Activated CD4-positive, alpha-beta memory T cell treated with anti-CD3 and anti-CD28 coated beads for 36 hours (primary cell): ENCODE results near the gene FAM169A. TPM values are rescaled to one million over a fixed set of nuclear protein-coding genes. Genes with fewer than 3 reads are reported as not detected.
A peak's percentile ranks its signal among the peaks of the same experiment; 100 is the strongest.
"Not testable (repeated sequence)": the region's sequence is repeated elsewhere in the genome, so short reads cannot be mapped to it uniquely, and the experiment has no call there.

Source experiments
- CTCF ChIA-PET: fragments of 350-600 bp; sonication (Branson Sonifier 250); formaldehyde crosslinking; loops from one replicate; lab custom pipeline; 2021; ENCODE audit warnings: antibody characterized with exemption, inconsistent platforms; lab: Charles Lee
- POLR2A ChIA-PET: fragments of 350-600 bp; sonication (Branson Sonifier 250); formaldehyde crosslinking; loops from one replicate; lab custom pipeline; 2021; ENCODE audit warnings: antibody characterized with exemption; lab: Charles Lee
- DNase-seq: peaks from one replicate; pipeline ENCODE4 v3.0.0-alpha.2; 2020
- H3K27ac Mint-ChIP-seq: one replicate; pipeline ENCODE4 v1.8.0; 2021; ENCODE audit warnings: mixed read lengths
- H3K27me3 Mint-ChIP-seq: one replicate; pipeline ENCODE4 v1.8.0; 2021; ENCODE audit warnings: mixed read lengths
- H3K36me3 Mint-ChIP-seq: one replicate; pipeline ENCODE4 v1.8.0; 2021; ENCODE audit warnings: mixed read lengths
- H3K4me1 Mint-ChIP-seq: one replicate; pipeline ENCODE4 v1.8.0; 2021; ENCODE audit warnings: low read depth, mixed read lengths
- H3K4me3 Mint-ChIP-seq: one replicate; pipeline ENCODE4 v1.8.0; 2021; ENCODE audit warnings: mild to moderate bottlenecking, mixed read lengths
- H3K9me3 Mint-ChIP-seq: one replicate; pipeline ENCODE4 v1.8.0; 2021; ENCODE audit warnings: mixed read lengths
- intact Hi-C: fragments of 100-400 bp; cut with micrococcal nuclease; formaldehyde crosslinking; loops from one replicate; pipeline ENCODE4 v1.15.1; 2023
- total RNA-seq, 2 experiments: library from RNA; stranded (reverse); gene quantifications; one replicate each; pipeline ENCODE4 v1.2.3, GENCODE V29; 2021

FAM169A gene
- total RNA-seq, 2 experiments from 2014 or later, result 9.0 to 10.4 TPM

DNA sequence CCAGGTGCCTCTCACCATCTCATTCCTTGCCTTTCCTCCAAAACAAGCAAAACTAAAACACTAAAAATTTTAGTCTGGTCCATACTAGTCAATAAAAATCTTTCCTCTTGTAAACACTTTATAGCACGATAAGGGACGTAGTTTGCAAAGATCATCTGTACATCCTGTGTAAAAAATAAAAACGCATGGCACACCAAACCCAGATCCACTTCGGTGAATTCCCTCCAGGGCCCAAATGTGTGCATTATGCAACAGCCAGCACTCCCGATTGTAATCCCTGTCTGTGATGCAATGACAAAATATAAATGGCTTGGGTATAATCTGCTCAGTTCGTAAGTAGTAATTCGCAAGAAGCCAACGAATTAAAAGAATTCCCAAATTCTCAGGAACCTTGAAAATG lies 1.4 kb downstream of the FAM169A start:
- Mint-ChIP-seq H3K27ac (no peak overlapping the region), H3K9me3 (no peaks in the 10 kb centered on the region), H3K36me3 (no peaks in the 10 kb centered on the region), H3K4me1 (peaks cover 23% of the 10 kb centered on the region), H3K4me3 (peak overlapping the region; percentile 84), H3K27me3 (peaks cover 3% of the 10 kb centered on the region)
- POLR2A ChIA-PET, result no interaction called here
- intact Hi-C loops, result loop anchor here (5.0 to 10.0 kb wide), 2 partner anchors 98 to 190 kb away; partner anchors contain the start of genes GCNT4, GFM2 and NSA2
- CTCF ChIA-PET, result no interaction called here
- DNase-seq, result no peak

DNA sequence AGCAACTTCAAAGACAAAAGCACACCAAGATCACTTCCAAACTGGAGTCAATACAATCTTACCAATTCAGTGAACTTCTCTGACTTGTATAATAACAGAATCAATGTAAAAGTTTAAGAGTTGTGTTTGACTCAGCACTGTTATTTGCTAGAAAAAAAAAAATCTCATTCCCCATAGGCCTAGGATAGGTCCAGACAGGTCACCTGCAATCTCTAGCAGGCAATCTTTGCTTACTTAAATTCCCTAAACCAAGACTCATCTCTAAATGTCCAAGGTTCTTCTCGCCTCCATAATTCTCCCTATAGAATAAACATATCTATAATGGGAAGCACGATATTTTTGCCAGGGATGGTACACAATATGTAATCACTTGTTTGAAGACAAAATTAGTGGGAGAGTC lies 2.5 kb downstream of the FAM169A start:
- H3K9me3 Mint-ChIP-seq, result no peaks in the 10 kb centered on the region
- POLR2A ChIA-PET, result no interaction called here
- H3K4me3 Mint-ChIP-seq, result no peak overlapping the region
- peaks cover 3% of the 10 kb centered on the region for H3K27me3 Mint-ChIP-seq
- no peak for DNase-seq
- no peak overlapping the region for H3K27ac Mint-ChIP-seq
- no peaks in the 10 kb centered on the region for H3K36me3 Mint-ChIP-seq
- CTCF ChIA-PET, result no interaction called here
- intact Hi-C loops, result loop anchor here (10.0 kb wide), 1 partner anchor 191 kb away; the partner anchor contains the start of gene GCNT4
- peaks cover 23% of the 10 kb centered on the region for H3K4me1 Mint-ChIP-seq

DNA sequence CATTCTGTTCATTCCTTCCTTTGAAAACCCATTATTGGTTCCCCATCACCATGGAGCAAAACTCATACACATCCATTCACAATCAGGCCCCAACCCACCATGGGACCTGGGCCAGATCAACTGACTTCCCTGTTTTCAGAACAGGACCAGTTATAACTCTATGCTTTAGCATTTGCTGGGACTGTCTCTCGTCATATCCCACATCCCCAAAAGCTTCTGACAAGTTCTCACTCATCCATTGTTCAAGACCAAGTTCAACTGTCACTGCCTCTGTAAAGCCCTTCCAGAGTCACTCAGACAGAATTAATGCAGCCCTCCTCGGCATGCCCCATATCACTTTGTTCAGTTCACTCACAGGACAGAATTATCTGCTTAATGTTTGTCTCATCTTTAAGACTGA lies 4.0 kb downstream of the FAM169A start:
- POLR2A ChIA-PET, result no interaction called here
- H3K27ac Mint-ChIP-seq, result no peak overlapping the region
- peaks cover 3% of the 10 kb centered on the region for H3K27me3 Mint-ChIP-seq
- H3K4me3 Mint-ChIP-seq, result no peak overlapping the region
- DNase-seq, result no peak
- CTCF ChIA-PET, result no interaction called here
- H3K4me1 Mint-ChIP-seq, result peaks cover 23% of the 10 kb centered on the region
- H3K36me3 Mint-ChIP-seq, result no peaks in the 10 kb centered on the region
- no peaks in the 10 kb centered on the region for H3K9me3 Mint-ChIP-seq
- intact Hi-C loops, result loop anchor here (10.0 kb wide), 1 partner anchor 193 kb away; the partner anchor contains the start of gene GCNT4

DNA sequence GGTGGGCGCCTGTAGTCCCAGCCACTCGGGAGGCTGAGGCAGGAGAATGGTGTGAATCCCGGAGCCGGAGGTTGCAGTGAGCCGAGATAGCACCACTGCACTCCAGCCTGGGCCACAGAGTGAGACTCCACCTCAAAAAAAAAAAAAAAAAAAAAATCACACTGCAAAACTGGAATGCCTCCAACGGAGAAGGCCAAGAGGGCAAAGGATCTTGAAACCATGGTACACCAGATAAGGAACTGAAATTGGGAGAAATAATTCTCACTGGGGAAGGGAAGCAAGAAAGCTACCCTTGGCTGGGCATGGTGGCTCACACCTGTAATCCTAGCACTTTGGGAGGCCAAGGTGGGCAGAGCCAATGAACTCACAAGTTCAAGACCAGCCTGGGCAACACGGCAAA lies 9.2 kb downstream of the FAM169A start:
- intact Hi-C loops, H3K4me1 Mint-ChIP-seq, H3K27me3 Mint-ChIP-seq, H3K27ac Mint-ChIP-seq, CTCF ChIA-PET, DNase-seq, H3K9me3 Mint-ChIP-seq, H3K36me3 Mint-ChIP-seq, POLR2A ChIA-PET, H3K4me3 Mint-ChIP-seq: not testable (repeated sequence)

DNA sequence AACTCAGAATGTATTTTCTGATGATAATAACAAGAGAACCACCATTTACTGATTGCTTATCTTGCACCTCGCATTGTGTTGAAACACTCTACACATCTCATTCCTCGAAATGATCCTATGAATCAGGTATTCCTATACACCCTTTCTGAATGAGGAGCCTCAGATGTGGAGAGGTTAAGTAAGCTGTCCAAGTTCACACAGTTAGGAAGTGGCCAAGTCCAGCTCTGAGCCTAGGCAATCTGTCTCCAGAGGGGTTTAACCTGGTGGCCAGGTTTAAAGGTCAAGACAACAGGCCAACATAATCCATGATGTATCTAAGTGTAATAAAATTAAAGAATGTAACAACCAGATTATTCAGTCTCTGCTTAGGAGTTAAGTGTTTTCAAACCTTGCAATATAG lies 12.9 kb downstream of the FAM169A start:
- DNase-seq, result no peak
- H3K4me3 Mint-ChIP-seq, result no peak overlapping the region
- ChIA-PET CTCF (no interaction called here), POLR2A (no interaction called here)
- H3K36me3 Mint-ChIP-seq, result peaks cover 2% of the 10 kb centered on the region
- intact Hi-C loops, result no loop called here
- H3K27ac Mint-ChIP-seq, result no peak overlapping the region
- H3K27me3 Mint-ChIP-seq, result no peaks in the 10 kb centered on the region
- peaks cover 8% of the 10 kb centered on the region for H3K9me3 Mint-ChIP-seq
- H3K4me1 Mint-ChIP-seq, result peaks cover 22% of the 10 kb centered on the region

DNA sequence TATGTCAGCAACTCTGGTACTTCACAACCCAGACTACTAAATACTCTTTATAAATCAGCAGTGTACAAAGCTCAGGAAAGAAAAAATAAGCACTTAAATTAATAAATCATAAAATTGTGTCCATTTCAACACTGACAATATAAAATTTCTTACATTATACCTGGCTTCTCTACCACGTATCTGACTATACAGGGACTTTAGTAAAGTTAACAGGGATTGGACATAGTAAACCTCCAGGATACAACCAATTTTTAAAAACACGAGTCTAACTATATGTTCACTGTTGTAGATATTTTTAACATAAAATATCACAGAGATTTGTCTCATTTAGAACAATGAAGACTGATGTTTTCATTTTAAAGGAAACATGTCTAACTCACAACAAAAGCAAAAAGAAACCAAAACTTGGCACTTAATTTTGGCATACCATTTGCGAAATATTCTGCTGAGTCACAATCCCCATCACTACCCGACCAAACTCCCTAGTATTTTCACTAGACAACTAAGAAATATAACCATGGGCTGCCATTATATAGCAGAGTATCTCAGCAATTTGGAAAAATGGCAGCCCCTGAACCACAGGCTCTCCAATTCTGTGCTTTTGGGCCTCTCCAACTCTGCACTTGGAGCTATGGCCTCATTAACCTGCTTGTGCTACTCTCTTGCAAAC lies 14.4 kb downstream of the FAM169A start:
- no peak for DNase-seq
- intact Hi-C loops, result no loop called here
- CTCF ChIA-PET, result no interaction called here
- H3K27me3 Mint-ChIP-seq, result no peaks in the 10 kb centered on the region
- H3K9me3 Mint-ChIP-seq, result peaks cover 8% of the 10 kb centered on the region
- H3K4me1 Mint-ChIP-seq, result peaks cover 22% of the 10 kb centered on the region
- POLR2A ChIA-PET, result no interaction called here
- H3K36me3 Mint-ChIP-seq, result peaks cover 2% of the 10 kb centered on the region
- peak overlapping the region; percentile 41 for H3K4me3 Mint-ChIP-seq
- H3K27ac Mint-ChIP-seq, result peak overlapping the region; percentile 31

DNA sequence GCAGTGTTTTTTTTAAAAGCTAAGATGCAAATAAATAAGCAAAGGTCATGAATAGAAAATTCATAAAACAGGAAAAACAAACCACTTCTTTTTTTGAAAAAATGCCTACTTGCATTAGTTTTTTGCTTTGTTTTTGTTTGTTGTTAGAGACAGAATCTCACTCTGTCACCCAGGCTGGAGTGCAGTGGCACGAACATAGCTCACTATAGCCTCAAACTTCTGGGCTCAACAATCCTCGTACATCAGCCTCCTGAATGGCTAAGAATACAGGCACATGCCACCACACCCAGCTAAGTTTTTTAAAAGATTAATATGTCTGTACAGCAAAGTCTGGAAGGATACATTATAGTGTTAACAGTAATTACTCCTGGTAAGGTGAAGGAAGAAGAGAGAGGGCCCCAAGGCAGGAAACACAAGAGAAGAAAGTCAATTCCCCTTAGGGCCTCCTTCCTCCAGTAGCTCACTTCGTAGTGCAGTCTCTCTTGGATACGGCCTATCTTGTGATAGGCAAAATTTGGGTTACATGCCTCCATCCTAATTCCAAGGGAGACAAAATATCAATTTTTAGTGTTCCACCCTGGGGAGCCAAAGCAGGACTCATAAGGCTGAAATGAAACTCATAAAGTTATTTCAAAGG lies 15.3 kb downstream of the FAM169A start:
- peak overlapping the region; percentile 17 for H3K4me3 Mint-ChIP-seq
- no peak overlapping the region for H3K27ac Mint-ChIP-seq
- no peaks in the 10 kb centered on the region for H3K36me3 Mint-ChIP-seq
- CTCF ChIA-PET, result no interaction called here
- H3K9me3 Mint-ChIP-seq, result peaks cover 4% of the 10 kb centered on the region
- intact Hi-C loops, result no loop called here
- POLR2A ChIA-PET, result no interaction called here
- no peaks in the 10 kb centered on the region for H3K27me3 Mint-ChIP-seq
- H3K4me1 Mint-ChIP-seq, result peaks cover 22% of the 10 kb centered on the region
- DNase-seq, result no peak

DNA sequence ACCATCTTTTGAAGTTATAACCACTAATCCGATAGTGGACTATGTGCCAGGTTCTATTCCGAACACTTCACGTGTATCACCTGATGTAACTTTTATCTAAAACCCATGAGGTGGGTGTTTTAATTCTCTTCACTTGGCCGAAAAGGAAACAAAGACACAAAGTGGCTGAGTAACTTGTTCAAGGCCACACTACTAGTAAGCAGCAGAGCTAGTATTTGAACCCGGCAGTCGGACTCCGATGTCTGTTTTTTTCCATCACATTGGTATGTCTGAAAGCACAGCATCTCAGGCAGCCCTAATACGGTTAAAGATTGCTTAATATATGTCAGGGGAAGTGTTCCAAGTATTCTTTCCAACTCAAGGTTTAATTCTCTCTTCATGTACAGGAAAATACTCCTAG lies 16.2 kb downstream of the FAM169A start:
- POLR2A ChIA-PET, result no interaction called here
- intact Hi-C loops, result no loop called here
- CTCF ChIA-PET, result no interaction called here
- Mint-ChIP-seq H3K27me3 (no peaks in the 10 kb centered on the region), H3K9me3 (no peaks in the 10 kb centered on the region), H3K4me1 (peaks cover 22% of the 10 kb centered on the region), H3K4me3 (no peak overlapping the region), H3K36me3 (no peaks in the 10 kb centered on the region), H3K27ac (no peak overlapping the region)
- no peak for DNase-seq

DNA sequence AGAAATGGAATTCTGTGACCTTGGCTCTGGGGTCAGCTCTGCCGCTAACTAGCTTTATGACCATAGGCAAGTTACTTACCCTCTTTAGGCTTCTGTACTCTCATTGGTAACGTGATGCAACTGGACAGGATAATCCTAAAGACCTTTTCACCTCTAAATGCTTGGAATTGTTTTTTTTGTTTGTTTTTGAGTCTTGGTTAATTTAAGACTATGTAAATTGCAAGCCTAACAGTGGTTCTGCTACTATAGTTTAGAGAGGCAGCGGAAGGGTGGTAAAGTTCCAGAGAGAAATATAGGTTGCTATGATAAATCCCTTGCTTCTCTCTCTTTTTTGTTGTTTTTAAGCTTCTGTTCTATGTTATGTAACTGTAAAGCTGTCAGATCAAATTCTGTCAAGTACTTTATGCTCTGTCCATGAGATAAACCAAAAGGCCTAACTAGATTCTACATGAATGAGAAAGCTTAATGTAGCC lies 17.6 kb downstream of the FAM169A start:
- H3K36me3 Mint-ChIP-seq, result no peaks in the 10 kb centered on the region
- DNase-seq, result no peak
- H3K9me3 Mint-ChIP-seq, result no peaks in the 10 kb centered on the region
- intact Hi-C loops, result no loop called here
- peaks cover 26% of the 10 kb centered on the region for H3K4me1 Mint-ChIP-seq
- no peak overlapping the region for H3K27ac Mint-ChIP-seq
- ChIA-PET POLR2A (no interaction called here), CTCF (no interaction called here)
- H3K27me3 Mint-ChIP-seq, result no peaks in the 10 kb centered on the region
- no peak overlapping the region for H3K4me3 Mint-ChIP-seq

DNA sequence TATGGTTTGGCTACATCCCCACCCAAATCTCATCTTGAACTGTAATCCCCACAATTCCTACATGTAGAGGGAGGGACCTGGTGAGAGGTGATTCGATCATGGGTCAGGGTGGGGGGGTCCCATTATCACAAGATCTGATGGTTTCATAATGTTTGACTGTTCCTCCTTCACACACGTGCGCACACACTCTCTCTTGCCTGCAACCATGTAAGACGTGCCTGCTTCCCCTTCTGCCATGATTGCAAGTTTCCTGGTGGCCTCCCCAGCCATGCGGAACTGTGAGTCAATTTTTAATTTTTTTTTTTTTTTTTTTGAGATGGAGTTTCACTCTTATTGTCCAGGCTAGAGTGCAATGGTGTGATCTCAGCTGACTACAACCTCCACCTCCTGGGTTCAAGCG lies 27.0 kb downstream of the FAM169A start:
- ChIA-PET POLR2A (no interaction called here), CTCF (no interaction called here)
- Mint-ChIP-seq H3K4me1 (peaks cover 15% of the 10 kb centered on the region), H3K9me3 (no peaks in the 10 kb centered on the region), H3K27me3 (no peaks in the 10 kb centered on the region), H3K36me3 (peaks cover 24% of the 10 kb centered on the region), H3K27ac (no peak overlapping the region), H3K4me3 (no peak overlapping the region)
- intact Hi-C loops, result no loop called here
- no peak for DNase-seq

DNA sequence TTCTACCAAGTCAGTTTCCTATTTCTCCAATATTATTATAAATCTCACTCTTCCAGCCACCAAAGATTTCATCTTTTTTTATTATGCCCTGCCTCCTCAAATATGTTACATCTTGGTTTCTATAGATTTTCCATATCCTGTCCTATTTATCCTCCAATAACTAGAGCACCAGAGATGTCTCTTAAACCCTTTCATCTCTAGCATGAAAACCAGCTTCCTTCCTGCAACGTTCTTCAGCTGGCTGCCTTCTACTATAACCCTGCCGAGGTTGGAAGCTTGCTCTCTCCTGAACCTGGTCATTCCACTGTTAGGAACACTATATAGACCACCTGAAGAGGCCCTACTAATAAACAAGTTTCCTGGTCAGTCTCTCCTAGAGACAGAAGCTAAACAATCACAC lies 27.9 kb downstream of the FAM169A start:
- Mint-ChIP-seq H3K27me3 (no peaks in the 10 kb centered on the region), H3K4me3 (no peak overlapping the region)

DNA sequence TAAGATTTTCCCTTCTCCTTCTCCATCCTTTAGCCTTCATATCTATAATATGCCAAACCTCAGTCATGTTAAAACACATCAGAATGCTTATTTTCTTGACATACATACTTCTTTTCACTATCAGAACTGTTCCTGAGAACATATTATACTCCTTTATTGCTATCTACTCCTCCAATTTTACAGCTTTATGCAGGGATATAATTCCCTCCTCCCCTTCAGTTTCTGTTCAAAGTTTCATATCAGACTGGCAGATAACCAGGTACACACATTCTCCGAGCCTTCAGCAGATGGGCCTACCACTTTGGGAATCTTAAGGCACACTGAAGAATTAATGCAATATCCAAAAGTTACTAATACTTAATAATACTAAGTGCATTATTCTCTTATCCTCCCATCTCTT lies 29.1 kb downstream of the FAM169A start:
- Mint-ChIP-seq H3K27me3 (no peaks in the 10 kb centered on the region), H3K4me3 (no peak overlapping the region), H3K9me3 (no peaks in the 10 kb centered on the region), H3K4me1 (peaks cover 8% of the 10 kb centered on the region), H3K36me3 (peaks cover 24% of the 10 kb centered on the region), H3K27ac (no peak overlapping the region)
- intact Hi-C loops, result no loop called here
- DNase-seq, result no peak
- POLR2A ChIA-PET, result no interaction called here
- CTCF ChIA-PET, result no interaction called here

More for the DNA sequence above, 27.9 kb downstream of the FAM169A start:
- H3K27ac Mint-ChIP-seq, result no peak overlapping the region
- ChIA-PET POLR2A (no interaction called here), CTCF (interaction anchor here (0.6 kb wide), 2 partner anchors 81 to 912 kb away, joined by 3 read pairs; no protein-coding TSS in a partner anchor)
- intact Hi-C loops, result no loop called here
- no peak for DNase-seq
- no peaks in the 10 kb centered on the region for H3K9me3 Mint-ChIP-seq
- H3K36me3 Mint-ChIP-seq, result peaks cover 24% of the 10 kb centered on the region
- peaks cover 8% of the 10 kb centered on the region for H3K4me1 Mint-ChIP-seq
